WTC11 (cell line): ENCODE measurements around the gene GORASP1. TPM values are rescaled to one million over a fixed set of nuclear protein-coding genes. Genes with fewer than 3 reads are reported as not detected.

ENCODE experiments used
- ATAC-seq: fragments of 200-7000 bp; cut with Tn5 transposase; 2 replicates; pipeline ENCODE4 v1.10.0; 2021; ENCODE audit warnings: mild to moderate bottlenecking, moderate library complexity
- CTCF ChIA-PET: fragments of 300-600 bp; sonication (Branson Sonifier 250); formaldehyde crosslinking; loops from one replicate; lab custom pipeline; 2021; ENCODE audit warnings: antibody characterized with exemption; lab: Charles Lee
- POLR2A ChIA-PET: fragments of 350-600 bp; sonication (Branson Sonifier 250); formaldehyde crosslinking; loops from one replicate; lab custom pipeline; 2021; ENCODE audit warnings: antibody characterized with exemption; lab: Charles Lee
- DNase-seq: peaks from one replicate; pipeline ENCODE4 v3.0.0; 2021; ENCODE audit warnings: low spot score
- H3K27ac Mint-ChIP-seq: 2 replicates; pipeline ENCODE4 v1.8.0; 2021; ENCODE audit warnings: mixed read lengths
- H3K27me3 Mint-ChIP-seq: 2 replicates; pipeline ENCODE4 v1.8.0; 2021; ENCODE audit warnings: low read depth, mild to moderate bottlenecking, moderate library complexity, mixed read lengths
- H3K36me3 Mint-ChIP-seq: 2 replicates; pipeline ENCODE4 v1.8.0; 2021; ENCODE audit warnings: mixed read lengths
- H3K4me1 Mint-ChIP-seq: 2 replicates; pipeline ENCODE4 v1.8.0; 2022; ENCODE audit warnings: mixed read lengths
- H3K4me3 Mint-ChIP-seq: 2 replicates; pipeline ENCODE4 v1.8.0; 2021; ENCODE audit warnings: mild to moderate bottlenecking, moderate library complexity, mixed read lengths
- H3K9me3 Mint-ChIP-seq: 2 replicates; pipeline ENCODE4 v1.8.0; 2021; ENCODE audit warnings: mixed read lengths
- CREM ChIP-seq: sonication (generic); formaldehyde crosslinking; IDR thresholded peaks from 2 replicates; pipeline ENCODE4 v1.8.1; 2022; ENCODE audit warnings: mild to moderate bottlenecking, missing genetic modification reagents, moderate library complexity
- EMX1 ChIP-seq: fragments of 250-450 bp; sonication (Bioruptor Pico); IDR thresholded peaks from 2 replicates; pipeline ENCODE4 v1.8.0; 2021; ENCODE audit warnings: mild to moderate bottlenecking
- FOXK1 ChIP-seq: sonication (generic); formaldehyde crosslinking; IDR thresholded peaks from 2 replicates; pipeline ENCODE4 v1.8.0; 2022; ENCODE audit warnings: mild to moderate bottlenecking, moderate library complexity, missing genetic modification reagents
- JAZF1 ChIP-seq: fragments of 250-450 bp; sonication (Bioruptor Pico); IDR thresholded peaks from 2 replicates; pipeline ENCODE4 v1.9.0; 2021; ENCODE audit warnings: moderate library complexity, mild to moderate bottlenecking, inconsistent platforms
- KAT7 ChIP-seq: sonication (generic); formaldehyde crosslinking; IDR thresholded peaks from 2 replicates; pipeline ENCODE4 v1.8.1; 2023; ENCODE audit warnings: missing genetic modification reagents, mild to moderate bottlenecking, borderline replicate concordance
- NFE2L1 ChIP-seq: sonication (generic); formaldehyde crosslinking; IDR thresholded peaks from 2 replicates; pipeline ENCODE4 v1.8.1; 2023; ENCODE audit warnings: missing genetic modification reagents
- NR2C2 ChIP-seq: sonication (generic); formaldehyde crosslinking; IDR thresholded peaks from 2 replicates; pipeline ENCODE4 v1.8.0; 2022; ENCODE audit warnings: mild to moderate bottlenecking, missing genetic modification reagents
- RORB ChIP-seq: fragments of 250-450 bp; sonication (Bioruptor Pico); IDR thresholded peaks from 2 replicates; pipeline ENCODE4 v1.9.0; 2021; ENCODE audit warnings: mild to moderate bottlenecking
- SMAD3 ChIP-seq: sonication (generic); formaldehyde crosslinking; IDR thresholded peaks from 2 replicates; pipeline ENCODE4 v1.8.0; 2022; ENCODE audit warnings: missing genetic modification reagents, mild to moderate bottlenecking, borderline replicate concordance
- TP53 ChIP-seq: sonication (generic); formaldehyde crosslinking; IDR thresholded peaks from 2 replicates; pipeline ENCODE4 v1.8.1; 2023; ENCODE audit warnings: mild to moderate bottlenecking, missing genetic modification reagents
- ZNF121 ChIP-seq: sonication (generic); formaldehyde crosslinking; IDR thresholded peaks from 2 replicates; pipeline ENCODE4 v1.8.0; 2023; ENCODE audit warnings: missing genetic modification reagents
- ZNF138 ChIP-seq: sonication (generic); formaldehyde crosslinking; conservative IDR thresholded peaks from 2 replicates; pipeline ENCODE4 v1.8.1; 2022; ENCODE audit warnings: mild to moderate bottlenecking, moderate library complexity, missing genetic modification reagents
- ZNF219 ChIP-seq: sonication (generic); formaldehyde crosslinking; IDR thresholded peaks from 2 replicates; pipeline ENCODE4 v1.8.0; 2023; ENCODE audit warnings: missing genetic modification reagents, mild to moderate bottlenecking, borderline replicate concordance
- ZNF263 ChIP-seq: sonication (generic); formaldehyde crosslinking; IDR thresholded peaks from 2 replicates; pipeline ENCODE4 v1.8.1; 2022; ENCODE audit warnings: low read depth, mild to moderate bottlenecking, moderate library complexity, missing genetic modification reagents
- ZNF396 ChIP-seq: fragments of 250-450 bp; sonication (Bioruptor Pico); IDR thresholded peaks from 2 replicates; pipeline ENCODE4 v1.8.0; 2021; ENCODE audit warnings: mild to moderate bottlenecking, moderate library complexity, borderline replicate concordance
- total RNA-seq: library from RNA; stranded (reverse); gene quantifications from 3 replicates; pipeline ENCODE4 v1.2.3, GENCODE V29; 2021
- TF ChIP-seq, protein P1 (sequence below): sonication (generic); formaldehyde crosslinking; IDR thresholded peaks from 2 replicates; pipeline ENCODE4 v1.8.1; 2022; ENCODE audit warnings: mild to moderate bottlenecking, missing genetic modification reagents, moderate library complexity, borderline replicate concordance
- TF ChIP-seq, protein P2 (sequence below): sonication (generic); formaldehyde crosslinking; IDR thresholded peaks from 2 replicates; pipeline ENCODE4 v1.8.1; 2023; ENCODE audit warnings: mild to moderate bottlenecking, missing genetic modification reagents
- TF ChIP-seq, protein P3 (sequence below): fragments of 250-450 bp; sonication (Bioruptor Pico); conservative IDR thresholded peaks from 2 replicates; pipeline ENCODE4 v1.9.0; 2021; ENCODE audit warnings: mild to moderate bottlenecking
- TF ChIP-seq, protein P4 (sequence below): sonication (generic); formaldehyde crosslinking; IDR thresholded peaks from 2 replicates; pipeline ENCODE4 v1.8.0; 2023; ENCODE audit warnings: missing genetic modification reagents
- TF ChIP-seq, protein P5 (sequence below): sonication (generic); formaldehyde crosslinking; IDR thresholded peaks from 2 replicates; pipeline ENCODE4 v1.8.1; 2022; ENCODE audit warnings: low read depth, mild to moderate bottlenecking, moderate library complexity, missing genetic modification reagents, borderline replicate concordance
- TF ChIP-seq, protein P6 (sequence below): sonication (generic); formaldehyde crosslinking; IDR thresholded peaks from 2 replicates; pipeline ENCODE4 v1.8.1; 2023; ENCODE audit warnings: mild to moderate bottlenecking, missing genetic modification reagents, moderate library complexity

The GORASP1 gene
- total RNA-seq, 1 experiment from 2014 or later: 47.4 TPM

DNA sequence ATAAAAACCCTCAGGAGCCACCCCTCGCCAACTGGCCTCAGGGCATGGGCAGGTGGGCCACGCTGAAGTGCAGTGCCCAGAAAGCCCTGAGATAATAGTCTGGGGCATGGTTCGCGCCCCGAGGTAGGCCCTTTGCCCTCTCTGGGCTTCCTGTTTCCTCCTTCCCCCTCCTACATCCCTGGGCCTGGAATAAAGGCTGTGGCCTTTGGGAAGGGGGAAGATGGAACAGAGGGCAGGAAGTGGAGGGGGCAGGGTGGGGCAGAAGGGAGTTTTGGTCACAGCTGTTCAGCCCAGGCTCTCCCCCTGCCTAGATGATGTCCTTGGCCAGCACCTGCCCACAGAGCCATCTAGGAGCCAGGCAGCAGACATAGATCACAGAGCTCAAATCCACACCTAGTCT is 34.6 kb upstream of the GORASP1 start (continued):
- TF ChIP-seq, protein P1, sequence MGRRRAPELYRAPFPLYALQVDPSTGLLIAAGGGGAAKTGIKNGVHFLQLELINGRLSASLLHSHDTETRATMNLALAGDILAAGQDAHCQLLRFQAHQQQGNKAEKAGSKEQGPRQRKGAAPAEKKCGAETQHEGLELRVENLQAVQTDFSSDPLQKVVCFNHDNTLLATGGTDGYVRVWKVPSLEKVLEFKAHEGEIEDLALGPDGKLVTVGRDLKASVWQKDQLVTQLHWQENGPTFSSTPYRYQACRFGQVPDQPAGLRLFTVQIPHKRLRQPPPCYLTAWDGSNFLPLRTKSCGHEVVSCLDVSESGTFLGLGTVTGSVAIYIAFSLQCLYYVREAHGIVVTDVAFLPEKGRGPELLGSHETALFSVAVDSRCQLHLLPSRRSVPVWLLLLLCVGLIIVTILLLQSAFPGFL (CRISPR knock-in tag): no peak
- TF ChIP-seq NR2C2 (CRISPR knock-in tag) (no peak), EMX1 (no peak), NFE2L1 (CRISPR knock-in tag) (no peak), JAZF1 (CRISPR knock-in tag) (no peak), FOXK1 (CRISPR knock-in tag) (no peak), CREM (CRISPR knock-in tag) (no peak), ZNF263 (no peak)
- TF ChIP-seq, protein P2, sequence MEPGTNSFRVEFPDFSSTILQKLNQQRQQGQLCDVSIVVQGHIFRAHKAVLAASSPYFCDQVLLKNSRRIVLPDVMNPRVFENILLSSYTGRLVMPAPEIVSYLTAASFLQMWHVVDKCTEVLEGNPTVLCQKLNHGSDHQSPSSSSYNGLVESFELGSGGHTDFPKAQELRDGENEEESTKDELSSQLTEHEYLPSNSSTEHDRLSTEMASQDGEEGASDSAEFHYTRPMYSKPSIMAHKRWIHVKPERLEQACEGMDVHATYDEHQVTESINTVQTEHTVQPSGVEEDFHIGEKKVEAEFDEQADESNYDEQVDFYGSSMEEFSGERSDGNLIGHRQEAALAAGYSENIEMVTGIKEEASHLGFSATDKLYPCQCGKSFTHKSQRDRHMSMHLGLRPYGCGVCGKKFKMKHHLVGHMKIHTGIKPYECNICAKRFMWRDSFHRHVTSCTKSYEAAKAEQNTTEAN (CRISPR knock-in tag): no peak

DNA sequence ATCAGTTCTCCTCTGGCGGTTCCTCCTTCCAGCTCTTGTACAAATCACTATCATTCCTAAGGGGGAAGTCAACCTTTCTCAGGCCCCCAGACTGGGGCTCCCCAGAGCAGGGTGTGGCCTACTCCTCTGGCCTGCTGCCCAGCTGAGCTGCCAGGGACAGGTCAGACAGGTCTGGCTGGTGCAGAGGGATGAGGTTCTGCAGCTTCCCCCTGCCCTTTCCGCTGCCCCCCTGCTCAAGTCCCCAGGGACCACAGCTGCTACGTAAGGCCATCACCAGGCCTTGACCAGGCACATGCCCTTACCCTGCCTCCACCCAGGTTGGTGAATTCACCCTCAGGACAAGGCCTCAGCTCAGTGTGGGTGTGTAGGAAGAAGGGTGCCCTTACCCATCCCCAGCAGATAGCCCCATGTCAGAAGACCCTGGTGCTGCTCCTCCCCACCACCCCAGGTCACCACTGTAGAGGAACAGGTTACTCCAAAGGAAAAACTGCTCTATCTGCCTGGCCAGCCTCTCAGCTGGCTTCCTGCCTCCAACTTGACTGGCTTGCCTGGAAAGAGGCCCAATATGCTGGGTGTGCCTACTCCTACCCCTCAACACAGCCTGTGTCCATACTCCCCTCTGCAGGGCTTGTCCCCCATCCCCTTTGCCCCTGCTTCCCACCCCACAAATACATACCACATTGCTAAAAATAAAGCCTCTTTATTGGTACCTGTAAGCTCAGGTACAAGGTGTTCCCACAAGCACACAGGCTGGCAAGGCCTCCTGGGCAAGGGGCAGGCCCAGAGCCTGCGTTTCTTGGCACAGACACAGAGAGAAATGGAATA is 34.0 kb upstream of the GORASP1 start:
- no peak overlapping the region for H3K4me3 Mint-ChIP-seq

DNA sequence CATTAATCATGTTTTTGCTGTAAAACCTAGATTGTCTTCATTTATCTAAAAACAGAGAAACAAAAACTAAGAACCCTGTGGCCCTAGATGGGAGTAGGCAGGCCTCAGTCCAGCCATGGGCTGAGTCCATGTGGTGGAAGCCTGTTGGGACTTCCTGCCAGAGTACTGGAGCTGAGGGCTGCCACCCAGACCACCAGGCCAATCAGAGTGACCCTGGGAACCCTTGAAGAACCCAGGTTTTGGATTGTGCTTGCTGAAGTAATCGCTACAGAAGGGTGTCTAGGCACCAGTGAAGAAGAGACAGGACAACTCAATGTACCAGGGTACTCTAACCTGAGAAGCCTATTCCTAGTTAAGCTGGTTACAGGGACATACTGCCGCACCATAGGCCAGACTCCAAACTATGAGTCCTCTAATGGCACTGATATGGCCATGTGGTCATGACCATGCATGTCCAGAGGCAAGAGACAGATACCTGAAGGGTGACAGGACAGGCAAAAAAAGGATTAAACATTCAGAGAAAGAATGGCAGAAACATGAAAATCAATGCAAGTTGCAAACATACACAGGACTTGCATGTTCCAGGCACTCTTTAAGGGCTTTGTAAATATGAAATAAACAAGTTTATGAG is 33.0 kb upstream of the GORASP1 start:
- ATAC-seq (no peak), DNase-seq (no peak)
- Mint-ChIP-seq H3K4me3 (no peak overlapping the region), H3K27ac (peak overlapping the region; percentile 3; the same call in 1 of the 2 replicates), H3K27me3 (no peaks in the 10 kb centered on the region), H3K36me3 (peaks cover 26% of the 10 kb centered on the region), H3K4me1 (peaks cover 5% of the 10 kb centered on the region), H3K9me3 (no peaks in the 10 kb centered on the region)
- TF ChIP-seq, protein P3, sequence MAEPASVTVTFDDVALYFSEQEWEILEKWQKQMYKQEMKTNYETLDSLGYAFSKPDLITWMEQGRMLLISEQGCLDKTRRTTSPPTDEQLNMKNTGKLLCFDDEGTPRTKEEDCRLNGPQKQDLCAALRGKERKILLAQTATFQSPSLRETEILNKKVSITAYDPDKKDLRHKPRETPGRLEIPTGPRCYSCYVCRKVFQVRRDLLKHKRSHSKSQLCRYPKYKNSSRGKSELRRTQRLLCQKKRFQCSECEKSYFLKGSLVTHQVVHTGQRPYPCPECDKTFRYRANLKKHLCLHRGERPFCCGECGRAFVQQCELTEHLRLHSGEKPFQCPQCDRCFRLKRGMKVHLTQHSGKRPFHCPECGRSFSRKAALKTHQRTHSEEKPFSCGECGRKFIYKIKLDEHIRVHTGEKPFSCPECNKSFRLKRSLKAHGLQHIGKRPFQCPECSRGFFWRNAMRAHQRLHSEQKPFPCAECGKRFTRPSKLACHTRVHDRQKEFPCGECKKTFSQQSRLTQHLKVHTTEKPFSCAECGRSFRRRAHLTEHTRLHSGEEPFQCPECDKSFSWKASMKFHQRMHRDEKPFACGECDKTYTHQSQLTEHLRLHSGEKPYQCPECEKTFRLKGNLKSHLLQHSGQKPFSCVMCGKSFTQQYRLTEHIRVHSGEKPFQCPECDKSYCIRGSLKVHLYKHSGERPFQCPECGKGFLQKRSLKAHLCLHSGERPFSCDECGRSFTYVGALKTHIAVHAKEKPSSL (CRISPR knock-in tag): no peak
- no peak for TF ChIP-seq SMAD3 (CRISPR knock-in tag)
- TF ChIP-seq ZNF219 (CRISPR knock-in tag): no peak
- TF ChIP-seq TP53 (CRISPR knock-in tag): no peak
- no peak for TF ChIP-seq ZNF396
- no peak for TF ChIP-seq NFE2L1 (CRISPR knock-in tag)
- no peak for TF ChIP-seq RORB (CRISPR knock-in tag)
- TF ChIP-seq, protein P4, sequence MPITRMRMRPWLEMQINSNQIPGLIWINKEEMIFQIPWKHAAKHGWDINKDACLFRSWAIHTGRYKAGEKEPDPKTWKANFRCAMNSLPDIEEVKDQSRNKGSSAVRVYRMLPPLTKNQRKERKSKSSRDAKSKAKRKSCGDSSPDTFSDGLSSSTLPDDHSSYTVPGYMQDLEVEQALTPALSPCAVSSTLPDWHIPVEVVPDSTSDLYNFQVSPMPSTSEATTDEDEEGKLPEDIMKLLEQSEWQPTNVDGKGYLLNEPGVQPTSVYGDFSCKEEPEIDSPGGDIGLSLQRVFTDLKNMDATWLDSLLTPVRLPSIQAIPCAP (CRISPR knock-in tag): no peak
- no peak for TF ChIP-seq ZNF121
- TF ChIP-seq KAT7 (CRISPR knock-in tag): no peak
- ChIA-PET CTCF (interaction anchor here (1.0 to 2.0 kb wide), 2 partner anchors 15 to 151 kb away, joined by 3 to 6 read pairs; no protein-coding TSS in a partner anchor), POLR2A (no interaction called here)

More for the DNA sequence above, 34.0 kb upstream of the GORASP1 start:
- peaks cover 34% of the 10 kb centered on the region for H3K36me3 Mint-ChIP-seq
- H3K27me3 Mint-ChIP-seq: no peaks in the 10 kb centered on the region
- H3K9me3 Mint-ChIP-seq: no peaks in the 10 kb centered on the region
- TF ChIP-seq NR2C2 (CRISPR knock-in tag) (no peak), ZNF138 (CRISPR knock-in tag) (no peak), RORB (CRISPR knock-in tag) (no peak)
- TF ChIP-seq, protein P5, sequence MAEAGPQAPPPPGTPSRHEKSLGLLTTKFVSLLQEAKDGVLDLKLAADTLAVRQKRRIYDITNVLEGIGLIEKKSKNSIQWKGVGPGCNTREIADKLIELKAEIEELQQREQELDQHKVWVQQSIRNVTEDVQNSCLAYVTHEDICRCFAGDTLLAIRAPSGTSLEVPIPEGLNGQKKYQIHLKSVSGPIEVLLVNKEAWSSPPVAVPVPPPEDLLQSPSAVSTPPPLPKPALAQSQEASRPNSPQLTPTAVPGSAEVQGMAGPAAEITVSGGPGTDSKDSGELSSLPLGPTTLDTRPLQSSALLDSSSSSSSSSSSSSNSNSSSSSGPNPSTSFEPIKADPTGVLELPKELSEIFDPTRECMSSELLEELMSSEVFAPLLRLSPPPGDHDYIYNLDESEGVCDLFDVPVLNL (CRISPR knock-in tag): no peak
- TF ChIP-seq, protein P6, sequence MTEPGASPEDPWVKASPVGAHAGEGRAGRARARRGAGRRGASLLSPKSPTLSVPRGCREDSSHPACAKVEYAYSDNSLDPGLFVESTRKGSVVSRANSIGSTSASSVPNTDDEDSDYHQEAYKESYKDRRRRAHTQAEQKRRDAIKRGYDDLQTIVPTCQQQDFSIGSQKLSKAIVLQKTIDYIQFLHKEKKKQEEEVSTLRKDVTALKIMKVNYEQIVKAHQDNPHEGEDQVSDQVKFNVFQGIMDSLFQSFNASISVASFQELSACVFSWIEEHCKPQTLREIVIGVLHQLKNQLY (CRISPR knock-in tag): no peak
- ATAC-seq (no peak), DNase-seq (no peak)
- ChIA-PET POLR2A (no interaction called here), CTCF (interaction anchor here (1.0 to 2.0 kb wide), 3 partner anchors 16 to 151 kb away, joined by 3 to 6 read pairs (median 4); no protein-coding TSS in a partner anchor)
- no peak overlapping the region for H3K27ac Mint-ChIP-seq
- H3K4me1 Mint-ChIP-seq: peaks cover 9% of the 10 kb centered on the region
